Measurements from ENCODE around the gene SDR42E2. TPM values are rescaled to one million over a fixed set of nuclear protein-coding genes. Genes with fewer than 3 reads are reported as not detected.

SDR42E2 gene
- total and polyA plus RNA-seq, 4 donors: 0.07 TPM; not detected in 3

DNA sequence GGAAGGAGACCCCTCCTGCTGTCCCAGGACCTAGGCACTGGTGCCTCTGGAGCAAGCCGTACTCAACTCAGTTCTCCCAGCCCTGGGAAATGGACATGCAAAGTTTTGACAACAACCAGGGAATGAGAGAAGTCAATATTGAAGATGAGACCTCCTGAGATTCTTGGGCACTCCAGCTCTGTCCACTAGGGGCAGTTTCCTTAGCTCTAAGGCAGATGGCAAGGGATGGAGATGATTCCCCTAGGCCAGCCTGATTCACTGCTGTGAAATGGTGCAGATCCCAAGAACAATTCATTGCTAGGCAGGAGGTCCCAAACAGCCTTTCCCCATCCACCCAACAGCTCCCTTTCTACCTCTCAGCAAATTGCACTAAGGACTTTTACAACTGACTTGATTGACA is 20.5 kb upstream of the SDR42E2 start:
- 86% methylated on average over 1 of the region's 1 CpG for WGBS
- no peaks in the 10 kb centered on the region for H3K4me1 ChIP-seq (ENCODE audit: control insufficient read depth in 4 of 4, insufficient read depth in 4 of 4, low read length in 3 of 4)
- no peaks in the 10 kb centered on the region for H3K9me3 ChIP-seq (ENCODE audit: control insufficient read depth in 4 of 4, low read length in 3 of 4)

DNA sequence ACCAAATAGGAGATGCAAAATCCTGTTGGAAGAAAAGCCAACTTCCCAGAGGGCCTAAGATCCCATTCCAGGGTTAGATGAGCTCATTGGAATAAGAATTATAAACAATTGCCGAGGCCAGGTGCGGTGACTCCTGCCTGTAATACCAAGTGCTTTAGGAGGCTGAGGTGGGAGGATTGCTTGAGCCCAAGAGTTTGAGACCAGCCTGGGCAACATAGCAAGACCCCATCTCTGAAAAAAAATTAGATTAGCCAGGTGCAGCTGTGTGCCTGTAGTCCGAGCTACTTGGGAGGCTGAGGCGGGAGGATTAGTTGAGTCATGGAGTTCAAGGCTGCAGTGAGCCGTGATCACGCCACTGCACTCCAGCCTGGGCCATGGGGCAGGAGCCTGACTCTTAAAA is 17.8 kb upstream of the SDR42E2 start:
- 97% methylated on average over 6 of the region's 6 CpGs for WGBS
- H3K9ac ChIP-seq (ENCODE audit: low read depth in 1 of 2, low read length in 2 of 2): no peak overlapping the region
- H3K36me3 ChIP-seq (ENCODE audit: control insufficient read depth in 4 of 4, insufficient read depth in 3 of 4, low read depth in 1 of 4, low read length in 3 of 4): no peaks in the 10 kb centered on the region
- no peaks in the 10 kb centered on the region for H3K9me3 ChIP-seq (ENCODE audit: control insufficient read depth in 4 of 4, low read length in 3 of 4)
- no peak overlapping the region for H3K4me3 ChIP-seq (ENCODE audit: low read depth in 1 of 3, low read length in 3 of 3)
- no peak overlapping the region for H3K27ac ChIP-seq (ENCODE audit: low read depth in 1 of 2, low read length in 2 of 2)
- H3K4me1 ChIP-seq (ENCODE audit: control insufficient read depth in 4 of 4, insufficient read depth in 4 of 4, low read length in 3 of 4): no peaks in the 10 kb centered on the region
- H3K27me3 ChIP-seq (ENCODE audit: control insufficient read depth in 4 of 4, insufficient read depth in 4 of 4, low read length in 3 of 4): no peaks in the 10 kb centered on the region
- DNase-seq (ENCODE audit: low spot score): no peak
- TF ChIP-seq GABPA (IDR thresholded peaks at IDR 0.05 in 1 of 2, conservative IDR thresholded peaks at IDR 0.05 in 1 of 2) (no peak), HNF4G (IDR thresholded peaks at IDR 0.05) (no peak), EGR1 (IDR thresholded peaks at IDR 0.05; ENCODE audit: low read depth in 2 of 2) (no peak), JUND (IDR thresholded peaks at IDR 0.05) (no peak), FOXA2 (IDR thresholded peaks at IDR 0.05) (no peak), TAF1 (conservative IDR thresholded peaks at IDR 0.05) (no peak), FOXA1 (IDR thresholded peaks at IDR 0.05) (no peak)
- TF ChIP-seq, protein P1, sequence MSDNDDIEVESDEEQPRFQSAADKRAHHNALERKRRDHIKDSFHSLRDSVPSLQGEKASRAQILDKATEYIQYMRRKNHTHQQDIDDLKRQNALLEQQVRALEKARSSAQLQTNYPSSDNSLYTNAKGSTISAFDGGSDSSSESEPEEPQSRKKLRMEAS (IDR thresholded peaks at IDR 0.05): no peak
- TF ChIP-seq, protein P2, sequence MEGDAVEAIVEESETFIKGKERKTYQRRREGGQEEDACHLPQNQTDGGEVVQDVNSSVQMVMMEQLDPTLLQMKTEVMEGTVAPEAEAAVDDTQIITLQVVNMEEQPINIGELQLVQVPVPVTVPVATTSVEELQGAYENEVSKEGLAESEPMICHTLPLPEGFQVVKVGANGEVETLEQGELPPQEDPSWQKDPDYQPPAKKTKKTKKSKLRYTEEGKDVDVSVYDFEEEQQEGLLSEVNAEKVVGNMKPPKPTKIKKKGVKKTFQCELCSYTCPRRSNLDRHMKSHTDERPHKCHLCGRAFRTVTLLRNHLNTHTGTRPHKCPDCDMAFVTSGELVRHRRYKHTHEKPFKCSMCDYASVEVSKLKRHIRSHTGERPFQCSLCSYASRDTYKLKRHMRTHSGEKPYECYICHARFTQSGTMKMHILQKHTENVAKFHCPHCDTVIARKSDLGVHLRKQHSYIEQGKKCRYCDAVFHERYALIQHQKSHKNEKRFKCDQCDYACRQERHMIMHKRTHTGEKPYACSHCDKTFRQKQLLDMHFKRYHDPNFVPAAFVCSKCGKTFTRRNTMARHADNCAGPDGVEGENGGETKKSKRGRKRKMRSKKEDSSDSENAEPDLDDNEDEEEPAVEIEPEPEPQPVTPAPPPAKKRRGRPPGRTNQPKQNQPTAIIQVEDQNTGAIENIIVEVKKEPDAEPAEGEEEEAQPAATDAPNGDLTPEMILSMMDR (IDR thresholded peaks at IDR 0.05; ENCODE audit: low read depth, low read length, missing input control): no peak

More for the DNA sequence above, 20.5 kb upstream of the SDR42E2 start:
- Histone ChIP-seq H3K36me3 (ENCODE audit: control insufficient read depth in 4 of 4, insufficient read depth in 3 of 4, low read depth in 1 of 4, low read length in 3 of 4) (no peaks in the 10 kb centered on the region), H3K27ac (ENCODE audit: low read depth in 1 of 2, low read length in 2 of 2) (no peak overlapping the region), H3K27me3 (ENCODE audit: control insufficient read depth in 4 of 4, insufficient read depth in 4 of 4, low read length in 3 of 4) (no peaks in the 10 kb centered on the region), H3K4me3 (ENCODE audit: low read depth in 1 of 3, low read length in 3 of 3) (no peak overlapping the region), H3K9ac (ENCODE audit: low read depth in 1 of 2, low read length in 2 of 2) (no peak overlapping the region)
- no peak for TF ChIP-seq FOXA1 (IDR thresholded peaks at IDR 0.05)
- no peak for TF ChIP-seq JUND (IDR thresholded peaks at IDR 0.05)
- no peak for TF ChIP-seq SP1 (IDR thresholded peaks at IDR 0.05)
- TF ChIP-seq NR2F2 (IDR thresholded peaks at IDR 0.05): no peak
- TF ChIP-seq YY1 (IDR thresholded peaks at IDR 0.05): no peak
- TF ChIP-seq, protein P3, sequence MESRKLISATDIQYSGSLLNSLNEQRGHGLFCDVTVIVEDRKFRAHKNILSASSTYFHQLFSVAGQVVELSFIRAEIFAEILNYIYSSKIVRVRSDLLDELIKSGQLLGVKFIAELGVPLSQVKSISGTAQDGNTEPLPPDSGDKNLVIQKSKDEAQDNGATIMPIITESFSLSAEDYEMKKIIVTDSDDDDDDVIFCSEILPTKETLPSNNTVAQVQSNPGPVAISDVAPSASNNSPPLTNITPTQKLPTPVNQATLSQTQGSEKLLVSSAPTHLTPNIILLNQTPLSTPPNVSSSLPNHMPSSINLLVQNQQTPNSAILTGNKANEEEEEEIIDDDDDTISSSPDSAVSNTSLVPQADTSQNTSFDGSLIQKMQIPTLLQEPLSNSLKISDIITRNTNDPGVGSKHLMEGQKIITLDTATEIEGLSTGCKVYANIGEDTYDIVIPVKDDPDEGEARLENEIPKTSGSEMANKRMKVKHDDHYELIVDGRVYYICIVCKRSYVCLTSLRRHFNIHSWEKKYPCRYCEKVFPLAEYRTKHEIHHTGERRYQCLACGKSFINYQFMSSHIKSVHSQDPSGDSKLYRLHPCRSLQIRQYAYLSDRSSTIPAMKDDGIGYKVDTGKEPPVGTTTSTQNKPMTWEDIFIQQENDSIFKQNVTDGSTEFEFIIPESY (IDR thresholded peaks at IDR 0.05): no peak
- TF ChIP-seq, protein P4, sequence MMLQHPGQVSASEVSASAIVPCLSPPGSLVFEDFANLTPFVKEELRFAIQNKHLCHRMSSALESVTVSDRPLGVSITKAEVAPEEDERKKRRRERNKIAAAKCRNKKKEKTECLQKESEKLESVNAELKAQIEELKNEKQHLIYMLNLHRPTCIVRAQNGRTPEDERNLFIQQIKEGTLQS (IDR thresholded peaks at IDR 0.05): no peak
- no peak for TF ChIP-seq EGR1 (IDR thresholded peaks at IDR 0.05; ENCODE audit: low read depth in 2 of 2)
- no peak for TF ChIP-seq HNF4A (conservative IDR thresholded peaks at IDR 0.05)
- no peak for TF ChIP-seq FOXA2 (IDR thresholded peaks at IDR 0.05)
- TF ChIP-seq, protein P1 (IDR thresholded peaks at IDR 0.05): no peak
- no peak for TF ChIP-seq HNF4G (IDR thresholded peaks at IDR 0.05)
- TF ChIP-seq, protein P5, sequence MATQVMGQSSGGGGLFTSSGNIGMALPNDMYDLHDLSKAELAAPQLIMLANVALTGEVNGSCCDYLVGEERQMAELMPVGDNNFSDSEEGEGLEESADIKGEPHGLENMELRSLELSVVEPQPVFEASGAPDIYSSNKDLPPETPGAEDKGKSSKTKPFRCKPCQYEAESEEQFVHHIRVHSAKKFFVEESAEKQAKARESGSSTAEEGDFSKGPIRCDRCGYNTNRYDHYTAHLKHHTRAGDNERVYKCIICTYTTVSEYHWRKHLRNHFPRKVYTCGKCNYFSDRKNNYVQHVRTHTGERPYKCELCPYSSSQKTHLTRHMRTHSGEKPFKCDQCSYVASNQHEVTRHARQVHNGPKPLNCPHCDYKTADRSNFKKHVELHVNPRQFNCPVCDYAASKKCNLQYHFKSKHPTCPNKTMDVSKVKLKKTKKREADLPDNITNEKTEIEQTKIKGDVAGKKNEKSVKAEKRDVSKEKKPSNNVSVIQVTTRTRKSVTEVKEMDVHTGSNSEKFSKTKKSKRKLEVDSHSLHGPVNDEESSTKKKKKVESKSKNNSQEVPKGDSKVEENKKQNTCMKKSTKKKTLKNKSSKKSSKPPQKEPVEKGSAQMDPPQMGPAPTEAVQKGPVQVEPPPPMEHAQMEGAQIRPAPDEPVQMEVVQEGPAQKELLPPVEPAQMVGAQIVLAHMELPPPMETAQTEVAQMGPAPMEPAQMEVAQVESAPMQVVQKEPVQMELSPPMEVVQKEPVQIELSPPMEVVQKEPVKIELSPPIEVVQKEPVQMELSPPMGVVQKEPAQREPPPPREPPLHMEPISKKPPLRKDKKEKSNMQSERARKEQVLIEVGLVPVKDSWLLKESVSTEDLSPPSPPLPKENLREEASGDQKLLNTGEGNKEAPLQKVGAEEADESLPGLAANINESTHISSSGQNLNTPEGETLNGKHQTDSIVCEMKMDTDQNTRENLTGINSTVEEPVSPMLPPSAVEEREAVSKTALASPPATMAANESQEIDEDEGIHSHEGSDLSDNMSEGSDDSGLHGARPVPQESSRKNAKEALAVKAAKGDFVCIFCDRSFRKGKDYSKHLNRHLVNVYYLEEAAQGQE (IDR thresholded peaks at IDR 0.05): no peak
- TF ChIP-seq RAD21 (IDR thresholded peaks at IDR 0.05): no peak
- no peak for TF ChIP-seq RXRA (IDR thresholded peaks at IDR 0.05)
- TF ChIP-seq, protein P2 (IDR thresholded peaks at IDR 0.05; ENCODE audit: low read depth, low read length, missing input control): no peak
- TF ChIP-seq GABPA (IDR thresholded peaks at IDR 0.05 in 1 of 2, conservative IDR thresholded peaks at IDR 0.05 in 1 of 2): no peak
- no peak for TF ChIP-seq TAF1 (conservative IDR thresholded peaks at IDR 0.05)
- no peak for DNase-seq (ENCODE audit: low spot score)
